Fibroblast of skin of abdomen (primary cell): ENCODE data around the gene PPP6R3.
"Not testable (repeated sequence)": the region's sequence is repeated elsewhere in the genome, so short reads cannot be mapped to it uniquely, and the experiment has no call there.

Experiments used
- DNase-seq: peaks from one replicate; pipeline ENCODE4 v3.0.0-alpha.2; 2013

Gene PPP6R3

GRCh38 chr11:68610452-68611116 lies 150.0 kb downstream of the PPP6R3 start:
- peak; percentile 7 for DNase-seq

- DNase-seq, result no peak
These were observed 155.1 kb downstream of the PPP6R3 start for GRCh38 chr11:68615657-68616056.

- no peak for DNase-seq
These were observed 157.6 kb downstream of the PPP6R3 start for GRCh38 chr11:68617925-68618809.

- DNase-seq, result no peak
These were observed 161.3 kb downstream of the PPP6R3 start for GRCh38 chr11:68621826-68622225.

GRCh38 chr11:68623706-68624105 lies 163.2 kb downstream of the PPP6R3 start:
- not testable (repeated sequence) for DNase-seq

- DNase-seq, result not testable (repeated sequence)
These were observed 164.5 kb downstream of the PPP6R3 start for GRCh38 chr11:68625069-68625468.

- not testable (repeated sequence) for DNase-seq
These were observed 165.7 kb downstream of the PPP6R3 start for GRCh38 chr11:68626236-68626635.

- not testable (repeated sequence) for DNase-seq
These were observed 168.3 kb downstream of the PPP6R3 start for GRCh38 chr11:68628837-68629236.

- DNase-seq, result not testable (repeated sequence)
These were observed 171.8 kb downstream of the PPP6R3 start for GRCh38 chr11:68632375-68632774.

GRCh38 chr11:68632802-68633201 lies 172.2 kb downstream of the PPP6R3 start:
- peak; percentile 60 for DNase-seq

GRCh38 chr11:68634606-68635005 lies 174.1 kb downstream of the PPP6R3 start:
- DNase-seq, result not testable (repeated sequence)

- not testable (repeated sequence) for DNase-seq
These were observed 174.6 kb downstream of the PPP6R3 start for GRCh38 chr11:68635172-68635571.

- DNase-seq, result peak; percentile 14
These were observed 175.3 kb downstream of the PPP6R3 start for GRCh38 chr11:68635883-68636282.

- not testable (repeated sequence) for DNase-seq
These were observed 178.8 kb downstream of the PPP6R3 start for GRCh38 chr11:68639322-68639721.

- no peak for DNase-seq
These were observed 181.3 kb downstream of the PPP6R3 start for GRCh38 chr11:68641880-68642279.

- DNase-seq, result peak; percentile 11
These were observed 183.0 kb downstream of the PPP6R3 start for GRCh38 chr11:68643585-68643984.

- no peak for DNase-seq
These were observed 186.3 kb downstream of the PPP6R3 start for GRCh38 chr11:68646832-68647231.

- no peak for DNase-seq
These were observed 189.5 kb downstream of the PPP6R3 start for GRCh38 chr11:68649851-68650555.

- no peak for DNase-seq
These were observed 190.2 kb downstream of the PPP6R3 start for GRCh38 chr11:68650801-68651200.

- no peak for DNase-seq
These were observed 190.8 kb downstream of the PPP6R3 start for GRCh38 chr11:68651208-68651984.

- DNase-seq, result no peak
These were observed 191.6 kb downstream of the PPP6R3 start for GRCh38 chr11:68651985-68652682.
